KOPT-K1 (cell line): ENCODE measurements around the gene SYT15B.
"Not testable (repeated sequence)": the region's sequence is repeated elsewhere in the genome, so short reads cannot be mapped to it uniquely, and the experiment has no call there.

Source experiments
- H3K27ac ChIP-seq: fragments of 200-600 bp; sonication (generic); 2 replicates; pipeline ENCODE4 v1.5.1; 2016; ENCODE audit warnings: antibody characterized with exemption, mild to moderate bottlenecking, low read depth, low read length; ENCODE audit not compliant: poor library complexity, severe bottlenecking
- H3K36me3 ChIP-seq: fragments of 200-600 bp; sonication (generic); 2 replicates; pipeline ENCODE4 v1.5.1; 2017; ENCODE audit warnings: antibody characterized with exemption, mild to moderate bottlenecking, low read length, moderate library complexity; ENCODE audit not compliant: insufficient read depth
- H3K9me3 ChIP-seq: fragments of 200-600 bp; sonication (generic); 2 replicates; pipeline ENCODE4 v1.5.1; 2017; ENCODE audit warnings: antibody characterized with exemption, low read length, mild to moderate bottlenecking; ENCODE audit not compliant: insufficient read depth, poor library complexity, severe bottlenecking

Gene SYT15B

DNA sequence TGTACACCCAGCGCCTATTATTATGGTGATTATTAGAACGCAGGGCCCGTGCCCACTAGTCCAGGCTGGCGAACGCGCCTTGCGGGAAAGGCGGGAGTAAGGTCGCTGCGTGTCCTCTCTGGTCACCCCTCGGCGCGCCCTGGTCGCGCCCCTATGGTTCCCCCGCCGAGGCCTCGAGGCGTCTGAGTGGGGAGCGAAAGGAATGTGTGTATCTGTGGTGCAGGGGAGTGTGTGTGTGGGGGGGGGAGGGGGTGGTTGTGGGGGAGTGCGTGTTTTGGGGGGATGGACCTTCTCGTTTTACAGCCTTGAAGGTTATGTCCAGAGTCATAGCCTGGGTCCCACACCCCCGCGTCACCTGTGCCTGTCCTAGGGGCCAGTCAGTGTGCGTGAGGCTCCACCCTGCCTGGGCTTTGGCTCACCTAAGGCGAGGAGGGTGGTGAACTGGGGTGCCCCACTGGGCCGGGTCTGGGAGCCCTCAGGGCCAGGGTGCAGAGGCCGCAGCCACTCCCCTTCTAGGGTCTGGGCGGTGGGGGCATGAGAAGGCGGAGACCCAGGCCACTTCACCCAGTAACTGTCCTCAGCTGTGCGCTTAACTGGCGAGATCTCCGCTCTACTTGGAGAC, at the start of gene SYT15B:
Gene SYT15B (minus strand): TSS at position 39 of the 622 bp plus-strand sequence. CDS start 952 bp downstream, outside the sequence.
- H3K27ac ChIP-seq, H3K9me3 ChIP-seq, H3K36me3 ChIP-seq: not testable (repeated sequence)

DNA sequence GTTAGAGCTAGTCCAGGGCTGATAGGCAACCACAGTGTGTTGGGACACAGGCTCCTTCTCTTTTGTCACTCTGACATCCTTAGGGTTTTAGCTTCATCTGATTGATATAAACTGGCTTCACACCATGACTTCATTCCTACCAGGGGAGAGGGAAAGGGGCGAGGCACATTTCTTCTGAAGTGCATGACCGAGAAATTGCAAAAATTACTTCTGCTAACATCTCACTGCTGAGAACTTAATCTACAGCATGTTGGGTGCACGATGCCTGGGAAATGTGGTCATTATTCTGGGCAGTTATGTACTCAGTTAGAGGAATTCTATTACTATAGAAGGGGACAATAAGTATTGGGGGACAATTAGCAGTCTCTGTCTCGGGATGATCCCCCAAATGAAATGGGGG, 16.2 kb upstream of the SYT15B start:
- H3K27ac ChIP-seq, H3K36me3 ChIP-seq, H3K9me3 ChIP-seq: not testable (repeated sequence)

DNA sequence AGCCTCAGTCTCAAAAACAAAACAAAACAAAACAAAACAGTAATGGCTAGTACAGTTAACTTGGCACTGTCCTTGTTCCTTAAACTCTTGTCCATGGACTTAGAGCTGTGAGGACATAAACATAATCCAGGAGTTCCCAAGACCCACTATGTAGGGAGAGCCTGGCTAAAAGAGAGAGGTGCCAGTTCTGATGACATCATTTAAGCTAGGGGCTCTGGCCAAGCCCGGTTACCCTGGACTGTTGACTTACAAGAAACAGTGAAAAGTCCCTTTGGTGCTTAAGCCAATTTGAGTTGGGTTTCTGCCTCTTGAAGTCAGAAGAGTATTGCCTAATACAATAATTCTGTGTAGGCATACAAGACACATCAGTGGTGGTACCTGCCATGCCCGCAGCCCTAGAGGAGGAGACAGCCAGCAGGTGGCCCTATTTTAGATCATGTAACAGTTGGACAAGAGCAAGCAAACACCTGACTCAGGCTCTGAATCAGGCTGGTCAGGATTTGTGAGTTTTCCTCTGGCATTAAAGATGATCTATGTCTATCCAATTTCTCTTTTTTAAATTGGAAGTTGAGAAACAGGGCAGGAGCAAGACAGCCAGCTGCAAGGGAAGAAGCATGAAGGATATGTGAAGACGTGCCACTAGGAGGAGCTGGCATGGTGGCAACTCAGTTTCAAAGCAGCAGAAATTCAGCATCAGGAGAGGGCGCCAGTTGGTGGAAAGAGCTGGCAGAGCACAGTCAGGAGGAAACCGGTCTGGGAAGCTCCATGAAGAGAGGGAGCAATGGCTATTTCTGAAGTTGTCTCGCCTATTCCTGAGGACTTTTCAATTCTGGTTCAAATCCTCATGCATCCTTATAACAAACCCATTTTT, 12.2 kb upstream of the SYT15B start:
- H3K27ac ChIP-seq, H3K36me3 ChIP-seq, H3K9me3 ChIP-seq: not testable (repeated sequence)

DNA sequence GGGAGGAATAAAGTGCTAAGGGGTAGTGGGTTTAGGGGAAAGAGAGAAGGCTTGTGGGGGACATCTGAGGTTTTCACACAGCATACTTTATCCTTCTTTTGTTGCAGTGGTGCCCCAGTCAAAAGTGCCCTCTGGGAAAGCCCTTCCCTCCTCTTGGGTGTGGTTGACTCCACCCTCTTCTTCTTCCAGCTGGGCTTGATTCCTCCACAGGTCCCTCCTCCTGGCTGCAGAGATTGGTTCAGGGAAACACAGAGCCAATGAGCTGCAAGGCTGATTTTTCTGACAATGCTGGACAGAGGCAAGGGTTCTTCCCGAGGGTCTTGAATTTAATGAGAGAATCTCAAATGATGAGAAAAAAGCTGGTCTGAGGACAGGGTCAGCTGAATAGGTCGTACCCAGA, 7.4 kb upstream of the SYT15B start:
- not testable (repeated sequence) for H3K9me3 ChIP-seq, H3K36me3 ChIP-seq, H3K27ac ChIP-seq

DNA sequence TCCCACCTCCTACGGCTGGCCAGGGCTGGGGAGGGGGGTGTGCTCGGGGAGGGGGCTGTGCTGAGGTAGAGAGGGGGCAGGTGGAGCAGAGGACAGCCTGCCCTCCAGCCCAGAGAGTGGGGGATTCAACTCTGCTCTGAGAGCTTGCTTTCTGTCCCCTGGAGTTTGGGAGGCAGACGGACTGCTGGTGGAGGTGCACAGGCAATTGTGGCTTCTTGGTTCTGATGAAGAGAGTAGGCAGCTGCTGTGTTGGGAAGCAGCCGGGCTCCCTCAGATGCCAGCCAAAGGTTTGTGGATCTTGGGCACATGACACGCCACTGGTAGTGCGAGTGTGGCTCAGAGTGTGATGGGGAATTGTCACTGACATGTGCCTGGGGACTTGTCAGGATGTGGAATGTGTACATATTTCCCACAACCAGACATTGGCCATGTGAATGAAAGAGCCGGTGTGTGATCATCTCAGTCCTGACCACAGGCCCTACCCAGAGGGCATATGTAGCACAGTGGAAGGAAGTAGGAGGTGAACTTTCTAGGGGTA, 5.3 kb upstream of the SYT15B start:
- H3K36me3 ChIP-seq, H3K9me3 ChIP-seq, H3K27ac ChIP-seq: not testable (repeated sequence)

DNA sequence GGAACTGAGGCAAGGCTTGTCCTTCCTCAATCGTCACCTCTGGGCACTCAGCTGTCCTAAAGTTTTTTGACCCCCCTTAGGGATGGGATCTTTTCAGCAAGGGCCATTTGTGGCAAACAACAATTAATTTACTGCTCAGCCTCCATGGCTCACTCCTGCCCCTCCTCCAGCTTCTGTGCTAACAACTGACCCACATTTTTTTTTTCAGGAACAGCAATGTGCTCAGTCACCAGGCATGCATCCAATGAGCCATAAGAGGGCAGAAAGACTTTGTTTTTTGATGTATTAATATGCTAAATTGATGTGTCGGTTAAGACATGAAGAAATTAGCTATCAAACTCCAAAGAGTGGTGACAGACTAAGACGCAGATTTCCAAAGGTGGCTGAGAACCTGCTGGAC, 4.7 kb upstream of the SYT15B start:
- H3K36me3 ChIP-seq, H3K27ac ChIP-seq, H3K9me3 ChIP-seq: not testable (repeated sequence)

DNA sequence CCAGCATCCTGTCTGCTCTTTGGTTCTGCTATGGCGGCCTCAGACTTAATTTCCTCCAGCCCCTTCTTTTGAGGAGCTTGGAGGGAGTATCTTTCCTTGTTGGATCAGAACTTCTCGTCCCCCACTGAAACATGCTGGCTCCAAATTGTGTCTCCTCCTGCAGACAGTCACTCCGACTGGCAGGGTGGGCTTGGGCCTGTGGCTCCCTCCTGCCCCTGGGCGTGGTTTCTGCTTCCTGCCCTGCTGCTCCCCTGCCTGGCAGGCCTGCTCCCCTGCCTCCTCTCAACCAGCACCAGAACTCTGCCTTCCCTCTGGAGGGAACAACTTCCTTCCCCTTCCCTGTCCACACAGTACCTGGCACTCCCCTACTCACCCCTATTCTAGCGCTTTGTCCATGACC, 3.8 kb upstream of the SYT15B start:
- H3K27ac ChIP-seq = not testable (repeated sequence)

DNA sequence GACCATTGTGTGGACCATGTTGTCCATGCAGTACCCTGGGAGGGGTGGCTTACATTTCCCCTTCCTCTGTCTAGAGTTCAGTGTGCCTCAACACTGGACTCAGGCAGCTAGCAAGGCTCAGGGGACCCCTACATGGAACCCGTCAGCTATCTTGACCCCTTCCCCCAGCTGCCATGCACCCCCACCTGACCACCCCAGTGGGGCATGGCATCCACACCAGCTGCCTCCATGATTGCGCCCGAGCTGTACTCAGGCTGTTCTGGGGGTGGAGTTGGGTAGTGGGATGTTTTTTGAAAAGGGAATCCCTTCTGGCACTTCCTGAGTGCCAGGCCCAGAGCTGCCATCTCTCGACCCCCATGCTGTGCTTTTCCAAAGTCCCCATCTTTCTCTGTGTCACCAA, 1.8 kb upstream of the SYT15B start:
- not testable (repeated sequence) for H3K36me3 ChIP-seq, H3K27ac ChIP-seq, H3K9me3 ChIP-seq

More for the DNA sequence above, 3.8 kb upstream of the SYT15B start:
- not testable (repeated sequence) for H3K36me3 ChIP-seq, H3K9me3 ChIP-seq

DNA sequence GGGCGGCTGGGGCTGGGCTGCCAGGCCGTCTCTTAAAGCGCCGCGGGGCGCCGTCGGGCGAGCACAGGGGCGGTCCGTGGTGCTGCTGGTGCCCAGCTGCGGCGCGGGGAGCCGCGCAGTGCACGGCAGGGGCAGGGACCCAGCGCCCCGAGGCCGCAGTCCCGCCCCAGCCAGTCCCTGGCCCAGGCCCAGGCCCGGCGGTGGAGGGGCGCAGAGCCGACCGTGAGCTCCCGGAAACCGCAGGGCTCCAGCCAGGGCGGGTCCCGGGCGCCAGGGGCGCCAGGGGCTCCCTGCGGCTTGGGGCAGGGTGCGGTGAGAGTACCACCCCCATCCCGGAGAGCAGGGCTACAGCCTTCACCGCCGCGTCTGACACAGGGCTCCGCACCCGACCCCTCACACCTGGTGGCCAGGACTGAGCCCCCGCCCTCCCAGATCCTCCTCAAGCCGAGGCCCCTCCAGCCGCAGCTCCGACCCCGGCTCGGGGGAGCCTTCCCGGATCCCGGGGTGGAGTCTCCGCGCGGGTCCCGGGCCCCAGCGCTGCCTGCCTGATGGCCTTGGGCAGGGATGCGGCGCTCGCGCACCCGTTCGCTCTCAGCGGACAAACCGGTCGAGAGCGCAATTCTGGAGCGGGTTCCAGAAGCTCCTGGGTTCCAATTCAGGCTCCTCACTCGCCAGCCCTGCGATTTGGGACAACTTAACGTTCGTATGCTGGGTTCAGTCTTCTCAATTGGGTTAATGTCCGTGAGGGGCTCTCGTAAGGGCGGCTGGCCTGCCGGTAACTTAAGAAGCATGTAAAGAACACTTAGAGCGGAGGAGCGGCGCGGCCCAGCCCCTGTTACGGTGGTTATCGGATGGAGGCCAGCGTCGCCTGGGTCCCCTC, 478 bp downstream of the SYT15B start:
- not testable (repeated sequence) for H3K36me3 ChIP-seq, H3K27ac ChIP-seq, H3K9me3 ChIP-seq

DNA sequence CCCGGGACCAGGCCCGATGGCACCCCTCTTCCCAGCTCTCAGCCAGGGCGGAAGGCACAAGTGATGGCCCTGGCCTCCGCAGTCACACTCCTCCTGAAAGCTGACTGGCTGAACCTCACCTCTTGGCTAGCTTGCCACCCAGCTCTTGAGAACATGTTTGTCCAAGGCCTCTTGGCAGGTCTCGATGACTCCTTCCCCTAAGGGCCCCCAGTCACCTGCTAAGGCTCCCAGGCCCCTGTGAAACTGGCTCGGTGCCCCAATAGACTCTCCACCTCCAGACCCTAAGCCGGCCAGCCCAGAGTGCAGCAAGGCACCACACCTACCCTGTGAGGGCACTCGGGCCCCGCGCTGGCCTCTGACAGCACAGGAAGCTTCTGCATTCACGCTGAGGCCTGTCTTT, 4.5 kb downstream of the SYT15B start:
- not testable (repeated sequence) for H3K36me3 ChIP-seq, H3K9me3 ChIP-seq, H3K27ac ChIP-seq

DNA sequence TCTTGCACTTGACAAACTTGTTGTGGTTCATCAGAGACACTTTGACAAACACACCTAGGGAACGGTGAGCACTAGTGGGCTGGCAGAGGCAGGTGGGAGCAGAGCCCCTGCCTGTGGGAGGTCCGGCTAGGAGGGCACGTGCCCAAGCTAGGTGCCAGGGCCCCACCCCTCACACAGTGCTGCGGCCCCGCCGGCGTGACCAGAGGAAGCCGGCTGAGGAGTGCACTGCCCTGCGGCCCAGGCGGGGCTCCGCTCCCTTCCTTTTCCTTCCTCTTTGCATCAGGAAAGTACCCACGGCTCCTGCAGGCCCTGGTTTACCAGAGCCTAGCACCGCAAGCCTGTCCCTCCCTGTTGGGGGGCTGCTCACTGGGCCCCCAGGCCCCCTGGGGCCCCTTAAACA, 7.2 kb downstream of the SYT15B start:
- not testable (repeated sequence) for H3K9me3 ChIP-seq, H3K27ac ChIP-seq, H3K36me3 ChIP-seq

DNA sequence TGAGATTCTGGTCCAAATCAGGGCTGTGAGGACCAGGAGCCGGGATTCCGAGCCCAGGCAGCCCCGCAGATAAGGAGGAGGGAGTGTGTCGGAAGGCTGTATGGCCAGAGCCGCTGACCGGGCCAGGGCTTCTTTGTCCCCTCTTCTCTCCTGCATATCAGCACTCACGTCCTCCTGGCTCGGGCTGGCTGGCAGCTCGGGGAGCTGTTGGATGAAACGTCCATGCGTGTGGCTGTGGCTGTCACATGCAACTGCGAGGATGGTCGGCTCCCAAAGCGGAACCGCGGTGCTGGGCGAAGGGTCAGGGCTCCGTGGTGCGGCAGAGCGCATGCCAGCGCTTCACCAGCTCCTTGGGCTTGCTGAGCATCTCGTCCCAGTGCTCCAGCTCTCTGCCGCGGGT, 9.5 kb downstream of the SYT15B start:
- H3K9me3 ChIP-seq, H3K27ac ChIP-seq, H3K36me3 ChIP-seq: not testable (repeated sequence)

DNA sequence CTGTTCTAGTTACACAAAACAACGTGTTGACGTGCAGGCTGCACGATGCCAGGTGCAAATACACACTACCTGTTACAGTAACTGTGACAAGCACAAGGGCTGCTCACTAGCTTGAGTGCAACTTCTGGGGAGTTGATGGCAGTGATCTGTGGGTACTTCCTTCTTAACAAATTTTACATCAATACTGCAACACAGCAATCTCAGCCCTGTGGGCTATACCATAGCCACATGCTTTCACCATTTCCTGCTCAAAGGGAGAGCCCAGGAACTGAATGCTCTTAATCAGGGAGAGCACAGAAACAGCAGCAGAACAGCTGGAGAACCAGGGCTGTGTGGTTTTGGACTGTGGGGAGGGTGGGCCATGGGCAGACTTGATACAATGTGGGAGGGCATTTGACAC, 10.2 kb downstream of the SYT15B start:
- H3K27ac ChIP-seq, H3K36me3 ChIP-seq, H3K9me3 ChIP-seq: not testable (repeated sequence)

DNA sequence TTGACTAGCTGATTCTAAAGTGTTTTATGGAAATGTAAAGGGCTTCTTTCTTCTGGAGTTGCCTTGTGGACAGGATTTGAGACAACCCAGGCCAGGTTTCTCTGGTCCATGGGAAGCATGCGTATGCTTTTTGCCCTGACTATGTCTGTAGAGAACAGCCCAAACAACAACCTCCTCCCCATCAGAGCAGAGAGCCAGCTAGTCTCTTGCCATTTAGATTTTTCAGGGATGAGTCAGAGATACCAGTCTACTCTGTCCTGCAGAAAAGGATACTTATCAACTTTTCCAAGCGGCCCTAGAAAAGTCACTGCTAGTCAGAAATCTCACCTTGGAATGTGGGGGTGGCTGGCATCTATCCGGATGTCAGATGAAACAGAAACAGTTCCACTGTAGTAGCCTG, 11.6 kb downstream of the SYT15B start:
- H3K27ac ChIP-seq, H3K36me3 ChIP-seq, H3K9me3 ChIP-seq: not testable (repeated sequence)

DNA sequence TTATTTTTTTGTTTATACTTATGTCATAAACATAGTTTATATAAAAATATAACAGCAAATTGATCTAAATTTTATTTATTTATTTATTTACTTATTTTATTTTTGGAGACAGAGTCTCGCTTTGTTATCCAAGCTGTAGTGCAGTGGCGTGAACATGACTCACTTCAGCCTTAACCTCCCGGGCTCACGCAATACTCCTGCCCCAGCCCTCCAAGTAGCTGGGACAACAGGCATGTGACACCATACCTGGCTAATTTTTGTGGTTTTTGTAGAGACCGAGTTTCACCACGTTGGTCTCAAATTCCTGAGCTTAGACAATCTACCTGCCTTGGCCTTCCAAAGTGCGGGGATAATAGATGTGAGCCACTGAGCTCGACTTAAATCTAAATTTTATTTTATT, 13.0 kb downstream of the SYT15B start:
- not testable (repeated sequence) for H3K36me3 ChIP-seq, H3K9me3 ChIP-seq, H3K27ac ChIP-seq
